HuH-7.5 (cell line): ENCODE measurements around the gene SEC16A.
A peak's percentile ranks its signal among the peaks of the same experiment; 100 is the strongest.
"Not testable (repeated sequence)": the region's sequence is repeated elsewhere in the genome, so short reads cannot be mapped to it uniquely, and the experiment has no call there.

ENCODE experiments used
- DNase-seq: peaks from one replicate; pipeline ENCODE4 v3.0.0; 2011; ENCODE audit warnings: low spot score

The SEC16A gene

GRCh38 chr9:136419092-136419420 lies 63.8 kb downstream of the SEC16A start:
- DNase-seq: no peak

- DNase-seq: no peak
Observed at GRCh38 chr9:136418182-136419091, 64.4 kb downstream of the SEC16A start.

GRCh38 chr9:136416914-136417313 lies 65.9 kb downstream of the SEC16A start:
- DNase-seq: no peak

- no peak for DNase-seq
Observed at GRCh38 chr9:136416427-136416826, 66.4 kb downstream of the SEC16A start.

- no peak for DNase-seq
Observed at GRCh38 chr9:136412962-136413361, 69.9 kb downstream of the SEC16A start.

- DNase-seq: no peak
Observed at GRCh38 chr9:136411378-136411777, 71.5 kb downstream of the SEC16A start.

GRCh38 chr9:136410500-136411287 lies 72.1 kb downstream of the SEC16A start, which contains the start of the genes ENTR1 and PMPCA:
Gene ENTR1, minus strand, starts transcription at chr9:136410614. Its CDS starts 217 bp downstream, at chr9:136410397.
Gene PMPCA, plus strand, starts transcription at chr9:136410658. Its CDS starts 11 bp downstream, at chr9:136410669.
- peak; percentile 97 for DNase-seq

GRCh38 chr9:136409557-136410455 lies 73.0 kb downstream of the SEC16A start:
- peak; percentile 76 for DNase-seq

- DNase-seq: no peak
Observed at GRCh38 chr9:136407911-136408310, 74.9 kb downstream of the SEC16A start.

GRCh38 chr9:136407061-136407460 lies 75.8 kb downstream of the SEC16A start:
- DNase-seq: not testable (repeated sequence)

GRCh38 chr9:136405904-136406303 lies 76.9 kb downstream of the SEC16A start:
- not testable (repeated sequence) for DNase-seq

GRCh38 chr9:136405481-136405880 lies 77.4 kb downstream of the SEC16A start:
- DNase-seq: no peak

- DNase-seq: no peak
Observed at GRCh38 chr9:136404801-136405136, 78.1 kb downstream of the SEC16A start.

GRCh38 chr9:136403915-136404800 lies 78.7 kb downstream of the SEC16A start:
- DNase-seq: no peak

- no peak for DNase-seq
Observed at GRCh38 chr9:136403538-136403914, 79.3 kb downstream of the SEC16A start.

- DNase-seq: no peak
Observed at GRCh38 chr9:136402067-136402466, 80.8 kb downstream of the SEC16A start.

- no peak for DNase-seq
Observed at GRCh38 chr9:136401173-136401922, 81.5 kb downstream of the SEC16A start.

- DNase-seq: peak; percentile 95
Observed at GRCh38 chr9:136400038-136400834, 82.6 kb downstream of the SEC16A start, which contains the start of gene SNAPC4. Gene SNAPC4, minus strand, starts transcription at chr9:136400170. Its CDS starts 1,742 bp downstream, at chr9:136398428.
